GM19455 (cell line): ENCODE results near the gene CNFN.

Experiments used
- ATAC-seq: cut with Tn5 transposase; IDR thresholded peaks from one replicate; pipeline ENCODE4 v1.9.1; 2021; ENCODE audit not compliant: unreplicated experiment

CNFN gene

DNA sequence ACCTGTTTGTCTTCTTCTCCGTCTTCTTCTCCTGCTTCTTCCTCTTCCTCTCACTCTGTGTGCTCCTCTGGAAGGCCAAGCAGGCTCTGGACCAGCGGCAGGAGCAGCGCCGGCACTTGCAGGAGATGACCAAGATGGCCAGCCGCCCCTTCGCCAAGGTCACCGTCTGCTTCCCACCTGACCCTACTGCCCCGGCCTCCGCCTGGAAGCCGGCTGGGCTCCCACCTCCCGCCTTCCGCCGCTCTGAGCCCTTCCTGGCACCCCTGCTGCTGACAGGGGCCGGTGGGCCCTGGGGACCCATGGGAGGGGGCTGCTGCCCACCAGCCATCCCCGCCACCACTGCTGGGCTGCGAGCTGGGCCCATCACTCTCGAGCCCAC lies 13.9 kb downstream of the CNFN start:
- ATAC-seq = no peak

- ATAC-seq = no peak
Observed at GRCh38 chr19:42375415-42376176, 14.5 kb downstream of the CNFN start.

GRCh38 chr19:42374826-42375376 lies 15.2 kb downstream of the CNFN start:
- no peak for ATAC-seq

DNA sequence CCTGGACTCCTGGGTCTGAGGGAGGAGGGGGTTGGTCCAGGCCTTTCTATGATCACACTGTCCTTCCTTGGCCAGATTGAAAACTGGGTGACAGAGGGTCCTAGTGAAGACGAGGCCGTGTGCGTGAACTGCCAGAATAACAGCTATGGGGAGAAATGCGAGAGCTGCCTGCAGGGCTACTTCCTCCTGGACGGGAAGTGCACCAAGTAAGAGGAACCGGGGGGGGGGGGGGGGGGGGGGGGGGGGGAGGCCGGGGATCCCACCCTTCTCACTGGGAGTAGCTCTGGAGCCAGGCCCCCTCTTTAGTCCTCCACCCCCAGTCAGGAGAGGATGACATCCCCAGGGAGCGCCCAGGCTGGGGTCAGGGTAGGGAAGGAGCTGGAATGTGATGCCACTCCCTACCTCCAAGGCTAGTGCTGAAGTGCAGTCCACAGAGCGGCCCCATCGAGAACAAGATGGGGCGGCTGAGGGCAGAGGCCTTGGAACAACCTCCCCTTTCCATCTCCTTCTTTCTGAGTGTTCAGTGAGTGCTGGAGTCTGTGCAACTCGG lies 19.4 kb downstream of the CNFN start:
- ATAC-seq = no peak

DNA sequence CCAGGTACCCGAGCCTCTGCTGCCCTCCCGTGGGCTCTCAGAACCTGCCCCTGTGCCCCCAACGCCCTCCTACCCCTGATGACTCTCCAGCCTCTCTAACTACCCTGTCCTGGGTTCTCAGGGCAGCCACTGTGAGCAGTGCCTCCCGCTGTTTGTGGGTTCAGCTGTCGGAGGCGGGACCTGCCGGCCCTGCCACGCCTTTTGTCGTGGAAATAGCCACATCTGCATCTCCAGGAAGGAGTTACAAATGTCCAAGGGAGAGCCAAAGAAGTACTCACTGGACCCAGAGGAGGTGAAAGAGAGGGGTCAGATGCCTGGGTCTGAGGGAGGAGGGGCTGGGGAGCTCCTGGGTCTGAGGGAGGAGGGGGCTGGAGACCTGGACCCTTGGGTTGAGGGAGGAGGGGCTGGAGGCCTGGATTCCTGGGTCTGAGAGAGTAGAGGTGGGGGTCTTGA lies 20.0 kb downstream of the CNFN start:
- ATAC-seq = no peak

GRCh38 chr19:42369433-42370067 lies 20.5 kb downstream of the CNFN start:
- ATAC-seq = no peak

DNA sequence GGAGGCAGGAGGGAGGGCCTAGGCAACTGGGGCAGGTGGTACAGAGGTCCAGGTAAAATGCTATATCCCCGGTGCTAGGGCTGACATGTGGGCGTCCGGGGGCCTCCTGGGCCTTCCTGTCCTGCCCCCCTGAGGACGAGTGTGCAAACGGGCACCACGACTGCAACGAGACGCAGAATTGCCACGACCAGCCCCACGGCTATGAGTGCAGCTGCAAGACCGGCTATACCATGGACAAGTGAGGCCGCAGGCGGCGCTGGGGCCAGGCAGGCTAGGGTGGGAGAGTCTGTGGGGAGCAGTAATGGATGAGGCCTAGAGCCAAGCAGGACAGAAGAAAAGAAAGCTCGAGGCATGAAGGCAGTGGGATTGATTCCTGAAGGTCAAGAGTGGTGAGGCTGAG lies 21.3 kb downstream of the CNFN start:
- ATAC-seq = no peak

DNA sequence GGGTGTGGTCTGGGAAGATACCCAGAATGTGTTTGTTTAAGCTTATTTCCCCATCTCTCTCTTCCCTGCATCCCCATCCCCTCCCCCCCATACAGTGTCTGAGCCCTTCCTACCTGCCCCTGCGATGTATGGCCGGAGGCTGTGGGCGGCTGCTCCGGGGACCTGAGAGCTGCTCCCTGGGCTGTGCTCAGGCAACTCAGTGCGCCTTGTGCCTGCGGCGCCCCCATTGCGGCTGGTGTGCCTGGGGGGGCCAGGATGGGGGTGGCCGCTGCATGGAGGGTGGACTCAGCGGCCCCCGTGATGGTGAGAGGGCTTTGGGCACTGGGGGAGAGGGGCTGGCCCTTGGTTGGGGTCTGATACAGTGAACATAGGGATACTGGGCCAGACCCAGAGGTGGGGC lies 21.7 kb downstream of the CNFN start:
- no peak for ATAC-seq

GRCh38 chr19:42367929-42368328 lies 22.2 kb downstream of the CNFN start:
- ATAC-seq = no peak

- ATAC-seq = no peak
Observed at GRCh38 chr19:42366673-42367072, 23.4 kb downstream of the CNFN start.

GRCh38 chr19:42363614-42364346 lies 26.3 kb downstream of the CNFN start:
- no peak for ATAC-seq

DNA sequence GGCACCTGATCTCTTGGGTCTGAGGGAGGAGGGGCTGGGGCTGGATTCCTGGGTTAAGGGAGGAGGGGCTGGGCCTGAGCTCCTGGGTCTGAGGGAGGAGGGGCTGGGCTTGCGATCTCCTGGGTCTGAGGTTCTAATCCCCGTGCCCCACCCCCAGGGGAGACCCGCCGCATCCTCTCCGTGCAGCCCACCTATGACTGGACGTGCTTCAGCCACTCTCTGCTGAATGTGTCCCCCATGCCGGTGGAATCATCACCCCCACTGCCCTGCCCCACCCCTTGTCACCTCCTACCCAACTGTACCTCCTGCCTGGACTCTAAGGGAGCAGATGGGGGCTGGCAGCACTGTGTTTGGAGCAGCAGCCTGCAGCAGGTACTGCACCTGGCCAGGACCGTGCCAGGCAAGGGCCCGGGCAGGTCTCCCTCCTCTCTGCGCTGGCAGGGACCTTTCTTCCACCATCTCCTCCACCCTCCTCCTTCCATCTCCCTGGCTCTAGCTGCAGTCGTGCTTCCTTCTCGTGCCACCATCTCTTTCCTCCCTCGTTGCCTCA lies 27.1 kb downstream of the CNFN start:
- no peak for ATAC-seq

DNA sequence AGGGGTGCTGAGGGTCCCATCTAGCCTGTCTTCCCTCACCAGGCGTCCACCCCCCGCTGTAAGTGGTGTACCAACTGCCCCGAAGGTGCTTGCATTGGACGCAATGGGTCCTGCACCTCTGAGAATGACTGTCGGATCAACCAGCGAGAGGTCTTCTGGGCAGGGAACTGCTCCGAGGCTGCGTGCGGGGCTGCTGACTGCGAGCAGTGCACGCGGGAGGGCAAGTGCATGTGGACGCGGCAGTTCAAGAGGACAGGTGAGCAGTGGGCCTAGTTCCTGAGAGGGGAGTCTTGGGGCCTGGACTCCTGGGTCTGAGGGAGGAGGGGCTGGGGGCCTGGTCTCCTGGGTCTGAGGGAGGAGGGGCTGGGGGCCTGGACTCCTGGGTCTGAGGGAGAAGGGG lies 27.8 kb downstream of the CNFN start:
- ATAC-seq = no peak

DNA sequence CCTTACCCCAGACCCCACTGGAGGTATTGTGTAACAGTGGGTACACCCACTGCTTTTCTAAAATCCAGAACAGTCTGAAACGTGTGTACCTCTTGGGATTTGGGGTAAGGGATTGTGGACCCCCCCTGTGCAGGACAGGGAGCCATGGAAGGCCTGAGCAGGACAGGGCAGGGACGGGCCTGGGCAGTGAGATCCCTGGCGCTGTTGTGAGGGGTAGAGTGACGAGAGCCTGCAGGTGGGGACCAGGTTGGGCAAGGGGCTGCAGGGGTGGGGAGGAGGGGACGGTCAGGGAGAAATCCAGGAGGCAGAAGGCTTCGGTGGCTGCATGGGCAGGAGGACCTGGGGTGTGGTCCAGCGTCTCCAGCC lies 28.6 kb downstream of the CNFN start:
- ATAC-seq = no peak

DNA sequence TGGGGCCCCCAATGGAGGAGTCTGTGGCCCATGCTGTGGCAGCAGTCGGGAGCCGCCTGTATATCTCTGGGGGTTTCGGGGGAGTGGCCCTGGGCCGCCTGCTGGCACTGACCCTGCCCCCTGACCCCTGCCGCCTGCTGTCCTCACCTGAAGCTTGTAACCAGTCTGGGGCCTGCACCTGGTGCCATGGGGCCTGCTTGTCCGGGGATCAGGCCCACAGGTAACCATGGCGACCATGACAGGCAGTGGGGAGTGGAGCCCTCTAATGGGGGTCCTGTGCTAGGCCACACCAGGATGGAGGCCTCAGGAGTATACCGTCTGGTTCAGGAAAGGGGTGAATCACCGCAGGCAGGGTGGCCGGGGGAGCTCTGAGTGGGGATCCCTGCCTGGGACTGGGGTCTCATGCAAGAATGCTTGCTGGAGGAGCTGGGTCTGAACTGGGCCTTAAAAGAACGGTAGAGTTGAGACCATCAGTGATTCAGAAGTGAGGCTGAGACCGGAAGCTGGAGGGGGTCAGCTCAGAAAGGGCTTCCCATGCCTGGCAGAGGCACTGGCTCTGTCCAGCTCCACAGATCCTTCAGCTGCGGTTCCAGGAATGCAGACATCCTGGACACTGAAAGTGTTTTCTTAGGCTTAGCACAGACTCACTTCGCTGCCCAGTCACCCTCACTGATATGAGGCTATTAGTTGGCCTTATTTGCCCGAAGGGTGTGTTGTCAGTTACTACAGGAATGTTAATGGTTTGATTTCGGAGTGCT lies 29.1 kb downstream of the CNFN start:
- ATAC-seq = no peak

- ATAC-seq = no peak
Observed at GRCh38 chr19:42357290-42357689, 32.8 kb downstream of the CNFN start.

- no peak for ATAC-seq
Observed at GRCh38 chr19:42356686-42357085, 33.4 kb downstream of the CNFN start.

GRCh38 chr19:42355896-42356295 lies 34.2 kb downstream of the CNFN start:
- ATAC-seq = no peak

DNA sequence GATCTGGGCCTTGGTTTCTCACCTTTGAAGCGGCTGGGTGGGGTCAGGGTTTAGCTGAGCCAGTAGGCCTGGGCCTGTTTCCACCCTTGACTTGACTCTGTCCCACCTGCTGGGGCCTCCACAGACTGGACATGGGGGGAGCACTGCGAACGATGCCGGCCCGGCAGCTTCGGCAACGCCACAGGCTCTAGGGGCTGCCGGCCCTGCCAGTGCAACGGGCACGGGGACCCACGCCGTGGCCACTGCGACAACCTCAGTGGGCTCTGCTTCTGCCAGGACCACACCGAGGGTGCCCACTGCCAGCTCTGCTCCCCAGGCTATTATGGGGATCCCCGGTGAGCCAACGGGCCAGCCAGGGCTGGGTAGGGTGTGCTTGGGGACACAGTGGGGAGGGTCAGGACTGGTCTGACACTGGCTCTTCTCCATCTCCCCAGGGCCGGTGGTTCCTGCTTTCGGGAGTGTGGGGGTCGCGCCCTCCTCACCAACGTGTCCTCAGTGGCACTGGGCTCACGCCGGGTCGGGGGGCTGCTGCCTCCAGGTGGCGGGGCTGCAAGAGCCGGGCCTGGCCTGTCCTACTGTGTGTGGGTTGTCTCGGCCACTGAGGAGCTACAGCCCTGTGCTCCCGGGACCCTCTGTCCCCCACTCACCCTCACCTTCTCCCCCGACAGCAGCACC lies 36.6 kb downstream of the CNFN start:
- ATAC-seq = no peak
